HCT116 (cell line): Measurements from ENCODE around the gene TIPARP. TPM values are rescaled to one million over a fixed set of nuclear protein-coding genes. Genes with fewer than 3 reads are reported as not detected.

ENCODE experiments used
- ATF3 ChIP-seq: IDR thresholded peaks from 2 replicates; pipeline ENCODE4 v1.6.1; 2012
- CBX3 ChIP-seq: IDR thresholded peaks from 2 replicates; pipeline ENCODE4 v1.6.1; 2012; ENCODE audit warnings: low read depth
- CTCF ChIP-seq, 3 experiments: fragments of 200-600 bp in 1 of 3; sonication (generic) in 1 of 3; IDR thresholded peaks in 2 of 3; conservative IDR thresholded peaks in 1 of 3; 2 replicates each; pipeline ENCODE4 v1.5.1; 2012 to 2017; ENCODE audit warnings: low read depth in 2 of 3, low read length in 2 of 3, antibody characterized with exemption in 1 of 3, borderline replicate concordance in 1 of 3, control low read depth in 1 of 3, mild to moderate bottlenecking in 1 of 3, mixed read lengths in 1 of 3, mixed run types in 1 of 3, moderate library complexity in 1 of 3; ENCODE audit not compliant: insufficient read depth in 1 of 3
- EZH2 ChIP-seq: fragments of 200-600 bp; sonication (generic); IDR thresholded peaks from 2 replicates; pipeline ENCODE4 v1.6.1; 2017; ENCODE audit warnings: antibody characterized with exemption, mixed run types
- EZH2phosphoT487 ChIP-seq: fragments of 200-600 bp; IDR thresholded peaks from 2 replicates; pipeline ENCODE4 v1.6.1; 2018; ENCODE audit warnings: antibody characterized with exemption, borderline replicate concordance
- FOSL1 ChIP-seq: IDR thresholded peaks from 2 replicates; pipeline ENCODE4 v1.6.1; 2012; ENCODE audit warnings: low read depth
- POLR2AphosphoS5 ChIP-seq: IDR thresholded peaks from 2 replicates; pipeline ENCODE4 v1.6.1; 2011; ENCODE audit warnings: mild to moderate bottlenecking, low read depth, low read length, moderate library complexity
- RAD21 ChIP-seq: IDR thresholded peaks from 2 replicates; pipeline ENCODE4 v1.6.1; 2012; ENCODE audit warnings: low read depth, mild to moderate bottlenecking
- REST ChIP-seq: IDR thresholded peaks from 2 replicates; pipeline ENCODE4 v1.6.1; 2012; ENCODE audit warnings: low read depth
- SIN3A ChIP-seq: IDR thresholded peaks from 2 replicates; pipeline ENCODE4 v1.6.1; 2012; ENCODE audit warnings: low read depth
- SP1 ChIP-seq: IDR thresholded peaks from 2 replicates; pipeline ENCODE4 v1.6.1; 2012; ENCODE audit warnings: low read depth
- YY1 ChIP-seq: IDR thresholded peaks from 2 replicates; pipeline ENCODE4 v1.6.1; 2011; ENCODE audit warnings: low read length, low read depth, moderate library complexity, mild to moderate bottlenecking; ENCODE audit not compliant: insufficient replicate concordance; ENCODE audit errors: extremely low read depth
- ZFX ChIP-seq: fragments of 450-650 bp; IDR thresholded peaks from 2 replicates; pipeline ENCODE4 v1.6.1; 2017
- total RNA-seq: library from RNA; stranded (reverse); gene quantifications from one replicate; pipeline ENCODE4 v1.2.1, GENCODE V29; 2021; ENCODE audit not compliant: unreplicated experiment

Gene TIPARP
- total RNA-seq, 1 experiment from 2014 or later, result 51.3 TPM

- TF ChIP-seq CTCF (IDR thresholded peaks at IDR 0.05 in 2 of 3, conservative IDR thresholded peaks at IDR 0.05 in 1 of 3; ENCODE audit: borderline replicate concordance in 1 of 3, insufficient read depth in 1 of 3, low read depth in 2 of 3, low read length in 2 of 3) (no peak), ZFX (no peak), EZH2 (no peak), ATF3 (no peak), RAD21 (no peak), SIN3A (peak; percentile 22), EZH2phosphoT487 (no peak), POLR2AphosphoS5 (no peak), REST (no peak), YY1 (no peak), CBX3 (no peak; the same call in 1 of the 2 replicates), SP1 (no peak), FOSL1 (no peak)
Observed at GRCh38 chr3:156675830-156676767, 1.7 kb downstream of the TIPARP start (continued).
